GM19238 (cell line): ENCODE measurements around the gene GLTP.

Source experiments
- DNase-seq: peaks from one replicate; pipeline ENCODE4 v3.0.0; 2011; ENCODE audit warnings: low spot score; ENCODE audit not compliant: insufficient read length

Gene GLTP

GRCh38 chr12:109802828-109803227 lies 77.5 kb downstream of the GLTP start:
- DNase-seq, result no peak
